SK-N-SH treated with all-trans-retinoic acid at 6 μM for 48 hours (cell line): ENCODE measurements around the gene FHIT.

Experiments used
- ATAC-seq: fragments of 200-7000 bp; cut with Tn5 transposase; 3 replicates; pipeline ENCODE4 v1.9.1; 2020; ENCODE audit warnings: mild to moderate bottlenecking, moderate library complexity
- ARNTL ChIP-seq: fragments of 450-650 bp; formaldehyde crosslinking; IDR thresholded peaks from 2 replicates; pipeline ENCODE4 v1.5.0; 2020; ENCODE audit warnings: low read depth, mild to moderate bottlenecking, moderate library complexity, borderline replicate concordance
- BACH2 ChIP-seq: fragments of 250-450 bp; sonication (Bioruptor Pico); IDR thresholded peaks from 2 replicates; pipeline ENCODE4 v1.9.0; 2021; ENCODE audit warnings: mild to moderate bottlenecking, borderline replicate concordance
- CREB5 ChIP-seq: fragments of 250-450 bp; sonication (Bioruptor Pico); IDR thresholded peaks from 2 replicates; pipeline ENCODE4 v1.5.1; 2020; ENCODE audit warnings: low read depth, mild to moderate bottlenecking, moderate library complexity
- CSDC2 ChIP-seq: fragments of 250-450 bp; sonication (Bioruptor Pico); IDR thresholded peaks from 2 replicates; pipeline ENCODE4 v1.5.0; 2020; ENCODE audit warnings: mild to moderate bottlenecking, moderate library complexity
- CSRNP3 ChIP-seq: fragments of 250-450 bp; sonication (Bioruptor Pico); IDR thresholded peaks from 2 replicates; pipeline ENCODE4 v1.5.1; 2021; ENCODE audit warnings: mild to moderate bottlenecking, moderate library complexity
- ESRRG ChIP-seq: fragments of 250-450 bp; sonication (Bioruptor Pico); IDR thresholded peaks from 2 replicates; pipeline ENCODE4 v1.6.1; 2021; ENCODE audit warnings: mild to moderate bottlenecking
- GLIS3 ChIP-seq: fragments of 250-450 bp; sonication (Bioruptor Pico); IDR thresholded peaks from 2 replicates; pipeline ENCODE4 v1.5.0; 2020; ENCODE audit warnings: mild to moderate bottlenecking, moderate library complexity
- ISL1 ChIP-seq: fragments of 250-450 bp; sonication (Bioruptor Pico); IDR thresholded peaks from 2 replicates; pipeline ENCODE4 v2.1.2; 2022; ENCODE audit warnings: mild to moderate bottlenecking, moderate library complexity
- OSR1 ChIP-seq: fragments of 250-450 bp; sonication (Bioruptor Pico); IDR thresholded peaks from 2 replicates; pipeline ENCODE4 v1.8.0; 2022; ENCODE audit warnings: moderate library complexity, mild to moderate bottlenecking, inconsistent platforms
- PATZ1 ChIP-seq: fragments of 250-450 bp; sonication (Bioruptor Pico); IDR thresholded peaks from 2 replicates; pipeline ENCODE4 v1.8.0; 2020; ENCODE audit warnings: mild to moderate bottlenecking, moderate library complexity, borderline replicate concordance
- POU6F1 ChIP-seq: fragments of 250-450 bp; sonication (Bioruptor Pico); IDR thresholded peaks from 2 replicates; pipeline ENCODE4 v1.8.0; 2021; ENCODE audit warnings: low read depth, mild to moderate bottlenecking, moderate library complexity, borderline replicate concordance
- PPARA ChIP-seq: fragments of 250-450 bp; sonication (Bioruptor Pico); IDR thresholded peaks from 2 replicates; pipeline ENCODE4 v1.5.0; 2020; ENCODE audit warnings: mild to moderate bottlenecking, borderline replicate concordance
- RARB ChIP-seq: fragments of 250-450 bp; sonication (Bioruptor Pico); IDR thresholded peaks from 2 replicates; pipeline ENCODE4 v1.8.0; 2021; ENCODE audit warnings: mild to moderate bottlenecking, moderate library complexity
- TCF4 ChIP-seq: fragments of 250-450 bp; sonication (Bioruptor Pico); IDR thresholded peaks from 2 replicates; pipeline ENCODE4 v1.8.0; 2021; ENCODE audit warnings: mild to moderate bottlenecking, moderate library complexity, borderline replicate concordance
- TOX ChIP-seq: fragments of 250-450 bp; sonication (Bioruptor Pico); IDR thresholded peaks from 2 replicates; pipeline ENCODE4 v1.8.0; 2021; ENCODE audit warnings: mild to moderate bottlenecking, moderate library complexity, borderline replicate concordance
- TSHZ2 ChIP-seq: fragments of 250-450 bp; sonication (Bioruptor Pico); IDR thresholded peaks from 2 replicates; pipeline ENCODE4 v1.5.0; 2020; ENCODE audit warnings: mild to moderate bottlenecking, moderate library complexity
- ZC3H10 ChIP-seq: fragments of 250-450 bp; sonication (Bioruptor Pico); IDR thresholded peaks from 2 replicates; pipeline ENCODE4 v1.5.1; 2021; ENCODE audit warnings: mild to moderate bottlenecking, moderate library complexity
- ZFP3 ChIP-seq: fragments of 250-450 bp; sonication (Bioruptor Pico); IDR thresholded peaks from 2 replicates; pipeline ENCODE4 v1.5.0; 2020; ENCODE audit warnings: mild to moderate bottlenecking, moderate library complexity
- ZFP30 ChIP-seq: fragments of 450-650 bp; formaldehyde crosslinking; IDR thresholded peaks from 2 replicates; pipeline ENCODE4 v1.5.0; 2022; ENCODE audit warnings: mild to moderate bottlenecking, moderate library complexity
- ZNF565 ChIP-seq: fragments of 450-650 bp; formaldehyde crosslinking; conservative IDR thresholded peaks from 2 replicates; pipeline ENCODE4 v1.5.0; 2020; ENCODE audit warnings: low read depth, mild to moderate bottlenecking, moderate library complexity
- ZNF70 ChIP-seq: fragments of 450-650 bp; formaldehyde crosslinking; IDR thresholded peaks from 2 replicates; pipeline ENCODE4 v1.5.0; 2020; ENCODE audit warnings: mild to moderate bottlenecking, moderate library complexity
- ZNF8 ChIP-seq: fragments of 450-650 bp; formaldehyde crosslinking; IDR thresholded peaks from 2 replicates; pipeline ENCODE4 v1.5.0; 2020; ENCODE audit warnings: mild to moderate bottlenecking, moderate library complexity

The FHIT gene

GRCh38 chr3:60240492-60240891 is 1010.8 kb downstream of the FHIT start:
- no peak for TF ChIP-seq ARNTL (CRISPR knock-in tag)
- TF ChIP-seq ZFP30 (CRISPR knock-in tag) = no peak
- no peak for TF ChIP-seq ESRRG
- TF ChIP-seq BACH2 (CRISPR knock-in tag) = no peak
- no peak for TF ChIP-seq GLIS3 (CRISPR knock-in tag)
- no peak for TF ChIP-seq ZC3H10 (CRISPR knock-in tag)
- TF ChIP-seq ZNF8 (CRISPR knock-in tag) = no peak
- no peak for TF ChIP-seq CREB5
- no peak for TF ChIP-seq CSRNP3 (CRISPR knock-in tag)
- no peak for TF ChIP-seq TSHZ2 (CRISPR knock-in tag)
- TF ChIP-seq ZNF70 = no peak
- TF ChIP-seq PPARA (CRISPR knock-in tag) = no peak
- TF ChIP-seq POU6F1 (CRISPR knock-in tag) = no peak
- no peak for TF ChIP-seq PATZ1
- TF ChIP-seq ZNF565 (CRISPR knock-in tag) = no peak
- no peak for TF ChIP-seq ZFP3 (CRISPR knock-in tag)
- ATAC-seq = no peak

- no peak for ATAC-seq
Measured at GRCh38 chr3:60238550-60238949, 1012.7 kb downstream of the FHIT start.

More at GRCh38 chr3:60238550-60238949, 1012.7 kb downstream of the FHIT start:
- TF ChIP-seq TCF4 (CRISPR knock-in tag) = no peak
- TF ChIP-seq RARB (CRISPR knock-in tag) = no peak
- no peak for TF ChIP-seq CSDC2
- TF ChIP-seq TOX = no peak
- TF ChIP-seq BACH2 (CRISPR knock-in tag) = no peak
- TF ChIP-seq CSRNP3 (CRISPR knock-in tag) = no peak
- TF ChIP-seq ZNF70 = no peak
- TF ChIP-seq OSR1 (CRISPR knock-in tag) = no peak
- no peak for TF ChIP-seq ISL1 (CRISPR knock-in tag)
